Neuronal stem cell (in vitro differentiated cells): ENCODE results near the gene TNS3.

ENCODE experiments used
- DNase-seq: peaks from one replicate; pipeline ENCODE4 v3.0.0-alpha.2; 2013; ENCODE audit warnings: low spot score
- H2AFZ ChIP-seq: one replicate; pipeline ENCODE4 v1.6.1; 2013; ENCODE audit warnings: mild to moderate bottlenecking, low read length, inconsistent platforms
- H2AK5ac ChIP-seq: 2 replicates; pipeline ENCODE4 v1.6.1; 2013; ENCODE audit warnings: low read depth, mild to moderate bottlenecking, inconsistent platforms, low read length, moderate library complexity, mixed read lengths
- H2BK120ac ChIP-seq: 2 replicates; pipeline ENCODE4 v1.6.1; 2013; ENCODE audit warnings: low read depth, mild to moderate bottlenecking, inconsistent platforms, low read length, moderate library complexity, mixed read lengths
- H2BK12ac ChIP-seq: one replicate; pipeline ENCODE4 v1.6.1; 2013; ENCODE audit warnings: low read length, inconsistent platforms
- H2BK15ac ChIP-seq: 2 replicates; pipeline ENCODE4 v1.6.1; 2013; ENCODE audit warnings: mild to moderate bottlenecking, low read length, inconsistent platforms, mixed read lengths
- H2BK5ac ChIP-seq: one replicate; pipeline ENCODE4 v1.6.1; 2013; ENCODE audit warnings: inconsistent platforms, mild to moderate bottlenecking, low read length, moderate library complexity
- H3K14ac ChIP-seq: one replicate; pipeline ENCODE4 v1.6.1; 2013; ENCODE audit warnings: low read length, inconsistent platforms
- H3K18ac ChIP-seq: 2 replicates; pipeline ENCODE4 v1.6.1; 2013; ENCODE audit warnings: low read length, inconsistent platforms
- H3K23ac ChIP-seq: 2 replicates; pipeline ENCODE4 v1.6.1; 2013; ENCODE audit warnings: low read depth, mild to moderate bottlenecking, mixed read lengths, low read length, inconsistent platforms; ENCODE audit not compliant: poor library complexity
- H3K27ac ChIP-seq: replicated peaks from 3 replicates; pipeline ENCODE4 v1.5.1; 2013; ENCODE audit warnings: low read length, inconsistent platforms
- H3K27me3 ChIP-seq, 3 experiments: 2 replicates each; pipeline ENCODE4 v1.6.1; 2013; ENCODE audit warnings: low read length in 3 of 3, mild to moderate bottlenecking in 2 of 3, inconsistent platforms in 1 of 3, low read depth in 1 of 3, mixed read lengths in 1 of 3, moderate library complexity in 1 of 3; ENCODE audit not compliant: control insufficient read depth in 3 of 3, insufficient read depth in 3 of 3
- H3K36me3 ChIP-seq, 2 donors: replicated peaks in 1 of 2; 2 replicates each; pipeline ENCODE4 v1.6.1; 2013; ENCODE audit warnings: low read length in 2 of 2; ENCODE audit not compliant: control insufficient read depth in 2 of 2, insufficient read depth in 2 of 2
- H3K4ac ChIP-seq: 2 replicates; pipeline ENCODE4 v1.6.1; 2013; ENCODE audit warnings: inconsistent platforms, mild to moderate bottlenecking, low read length, moderate library complexity
- H3K4me1 ChIP-seq, 2 donors: 1 replicate in 1 of 2; 2 replicates in 1 of 2; pipeline ENCODE4 v1.6.1; 2013; ENCODE audit warnings: low read length in 2 of 2, low read depth in 1 of 2; ENCODE audit not compliant: control insufficient read depth in 2 of 2, insufficient read depth in 1 of 2
- H3K4me2 ChIP-seq: one replicate; pipeline ENCODE4 v1.6.1; 2013; ENCODE audit warnings: mild to moderate bottlenecking, low read length, inconsistent platforms; ENCODE audit not compliant: insufficient read depth, poor library complexity, severe bottlenecking
- H3K4me3 ChIP-seq, 2 donors: 2 replicates each; pipeline ENCODE4 v1.5.1; 2013; ENCODE audit warnings: low read length in 2 of 2, mild to moderate bottlenecking in 2 of 2, inconsistent platforms in 1 of 2, moderate library complexity in 1 of 2
- H3K79me1 ChIP-seq: one replicate; pipeline ENCODE4 v1.6.1; 2013; ENCODE audit warnings: low read depth, mild to moderate bottlenecking, inconsistent platforms, low read length, moderate library complexity
- H3K9ac ChIP-seq: one replicate; pipeline ENCODE4 v1.6.1; 2013; ENCODE audit warnings: mild to moderate bottlenecking, low read depth, low read length, inconsistent platforms; ENCODE audit not compliant: poor library complexity
- H3K9me3 ChIP-seq, 2 donors: replicated peaks in 1 of 2; 2 replicates each; pipeline versions ENCODE3 to v1.6.1; 2013; ENCODE audit warnings: low read length in 2 of 2, mild to moderate bottlenecking in 2 of 2, inconsistent platforms in 1 of 2, low read depth in 1 of 2, mixed read lengths in 1 of 2, moderate library complexity in 1 of 2; ENCODE audit not compliant: control insufficient read depth in 2 of 2, insufficient read depth in 1 of 2
- H4K8ac ChIP-seq: one replicate; pipeline ENCODE4 v1.6.1; 2013; ENCODE audit warnings: low read depth, mild to moderate bottlenecking, inconsistent platforms, low read length, moderate library complexity
- H4K91ac ChIP-seq: one replicate; pipeline ENCODE4 v1.6.1; 2013; ENCODE audit warnings: low read length, low read depth, mild to moderate bottlenecking, inconsistent platforms; ENCODE audit not compliant: poor library complexity
- WGBS, 2 donors: extraction: QIAGEN DNeasy Blood & Tissue Kit; methylation state at CpG; one replicate each; pipeline ENCODE4 v1.1.7; 2013; ENCODE audit warnings: missing lambda C conversion rate in 2 of 2, mixed read lengths in 1 of 2; ENCODE audit not compliant: insufficient read length in 2 of 2, insufficient replicate concordance in 1 of 2; ENCODE audit errors: extremely low coverage in 2 of 2; 5-methylcytosine and 5-hydroxymethylcytosine counted together

The TNS3 gene

DNA sequence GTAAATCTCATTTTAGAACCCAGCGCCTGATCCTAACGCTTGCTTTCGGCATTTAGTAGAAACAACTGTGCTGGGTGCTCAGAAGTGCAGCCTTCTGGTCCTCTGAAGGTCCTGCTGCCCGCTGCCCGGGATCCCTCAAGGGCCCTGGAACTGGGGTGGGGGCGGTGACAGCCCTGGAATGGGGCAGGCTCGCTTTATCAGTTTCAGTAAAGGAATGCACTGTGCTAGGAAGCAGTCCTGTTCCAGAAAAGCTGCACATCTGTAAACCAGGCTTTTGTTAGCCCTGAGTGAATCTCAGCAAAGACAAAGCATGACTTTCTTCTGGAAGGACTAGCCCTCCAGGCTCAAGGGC is 254.6 kb downstream of the TNS3 start:
- H3K4me3 ChIP-seq: peak overlapping the region in 1 of 2 donors; percentile 63
- H3K79me1 ChIP-seq: peaks cover 4% of the 10 kb centered on the region
- peak overlapping the region; percentile 88 for H2AFZ ChIP-seq
- DNase-seq: no peak
- peak overlapping the region; percentile 96 for H3K27ac ChIP-seq
- no peak overlapping the region for H4K91ac ChIP-seq
- H2BK12ac ChIP-seq: no peak overlapping the region
- H2BK5ac ChIP-seq: no peak overlapping the region
- H3K4ac ChIP-seq: no peak overlapping the region
- H3K4me1 ChIP-seq: peaks cover 29 to 33% of the 10 kb centered on the region in 2 donors
- no peak overlapping the region for H3K9ac ChIP-seq
- no peak overlapping the region for H2BK15ac ChIP-seq
- peak overlapping the region; percentile 26 for H3K4me2 ChIP-seq
- no peak overlapping the region for H3K18ac ChIP-seq
- no peaks in the 10 kb centered on the region for H3K27me3 ChIP-seq
- H3K14ac ChIP-seq: no peak overlapping the region
- H3K9me3 ChIP-seq: peaks cover 0 to 2% of the 10 kb centered on the region in 2 donors
- no peak overlapping the region for H3K23ac ChIP-seq
- H4K8ac ChIP-seq: no peak overlapping the region
- H3K36me3 ChIP-seq: peaks cover 2 to 5% of the 10 kb centered on the region in 2 donors
- no peak overlapping the region for H2AK5ac ChIP-seq
- H2BK120ac ChIP-seq: no peak overlapping the region
- no CpG with 5 or more reads among the region's 7 CpGs for WGBS, 2 donors

DNA sequence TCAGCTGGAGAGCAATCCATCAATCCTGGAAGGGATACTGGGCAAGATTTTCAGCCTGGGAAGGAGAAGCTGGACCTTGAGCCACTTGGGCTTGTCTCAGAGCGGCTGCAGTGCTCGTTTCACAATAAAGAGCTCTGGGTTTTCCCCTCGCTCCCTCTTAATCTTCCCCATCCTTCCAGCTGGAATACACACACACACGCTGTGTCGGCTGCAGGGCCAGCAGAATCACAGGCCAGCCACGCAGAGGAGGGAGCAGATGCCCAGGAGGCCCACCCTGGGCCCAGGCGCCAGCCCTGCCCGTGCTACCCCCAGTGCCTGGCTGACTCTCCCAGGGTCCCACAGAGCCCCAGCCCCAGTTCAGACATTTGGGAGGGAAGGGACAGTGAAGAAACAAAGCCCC is 255.1 kb downstream of the TNS3 start:
- Histone ChIP-seq H3K18ac (peak overlapping the region; percentile 91), H2BK15ac (no peak overlapping the region), H2AK5ac (no peak overlapping the region), H3K4me3 (peak overlapping the region in 1 of 2 donors; percentile 63), H4K8ac (no peak overlapping the region), H2AFZ (peak overlapping the region; percentile 88), H3K79me1 (peaks cover 4% of the 10 kb centered on the region), H3K23ac (no peak overlapping the region), H4K91ac (peak overlapping the region; percentile 24), H3K14ac (no peak overlapping the region), H3K4me2 (peak overlapping the region; percentile 26), H2BK120ac (no peak overlapping the region), H3K27me3 (no peaks in the 10 kb centered on the region), H3K9ac (no peak overlapping the region), H3K9me3 (peaks cover 0 to 2% of the 10 kb centered on the region in 2 donors), H3K4ac (no peak overlapping the region), H3K36me3 (peaks cover 2 to 5% of the 10 kb centered on the region in 2 donors), H3K27ac (peak overlapping the region; percentile 96), H3K4me1 (peaks cover 26 to 28% of the 10 kb centered on the region in 2 donors), H2BK5ac (no peak overlapping the region), H2BK12ac (no peak overlapping the region)
- no peak for DNase-seq
- no CpG with 5 or more reads among the region's 8 CpGs for WGBS, 2 donors

DNA sequence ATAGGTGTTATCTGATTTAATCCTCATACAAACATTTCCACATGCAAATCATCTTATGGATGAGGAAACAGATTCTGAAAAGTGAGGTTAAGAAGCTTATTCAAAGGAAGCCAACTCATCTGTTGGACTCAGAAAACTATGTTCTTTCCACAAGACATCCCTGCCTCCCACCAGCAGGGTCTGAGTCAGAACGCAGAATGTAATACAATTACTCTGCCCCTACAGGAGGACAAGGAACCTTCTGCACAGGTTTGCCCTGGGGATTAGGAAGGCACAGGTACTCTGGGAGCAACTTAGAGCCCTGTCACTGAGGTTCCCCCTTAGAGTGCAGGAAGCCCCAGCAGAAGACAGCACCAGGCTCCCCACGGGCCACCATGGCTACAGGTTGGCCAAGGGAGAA is 255.7 kb downstream of the TNS3 start:
- peaks cover 24 to 26% of the 10 kb centered on the region in 2 donors for H3K4me1 ChIP-seq
- peaks cover 0 to 2% of the 10 kb centered on the region in 2 donors for H3K9me3 ChIP-seq
- no CpG with 5 or more reads among the region's 2 CpGs for WGBS, 2 donors
- H2AFZ ChIP-seq: no peak overlapping the region
- no peak overlapping the region for H2BK15ac ChIP-seq
- H2BK12ac ChIP-seq: no peak overlapping the region
- H3K4me2 ChIP-seq: no peak overlapping the region
- no peak overlapping the region for H3K9ac ChIP-seq
- no peak overlapping the region for H3K4me3 ChIP-seq
- no peak overlapping the region for H3K4ac ChIP-seq
- no peak overlapping the region for H3K14ac ChIP-seq
- H3K18ac ChIP-seq: peak overlapping the region; percentile 74
- no peak overlapping the region for H3K23ac ChIP-seq
- H2BK120ac ChIP-seq: no peak overlapping the region
- no peak overlapping the region for H4K8ac ChIP-seq
- peaks cover 2 to 5% of the 10 kb centered on the region in 2 donors for H3K36me3 ChIP-seq
- H3K27ac ChIP-seq: no peak overlapping the region
- DNase-seq: no peak
- no peaks in the 10 kb centered on the region for H3K27me3 ChIP-seq
- H4K91ac ChIP-seq: no peak overlapping the region
- no peak overlapping the region for H2AK5ac ChIP-seq
- peaks cover 2% of the 10 kb centered on the region for H3K79me1 ChIP-seq
- H2BK5ac ChIP-seq: no peak overlapping the region

DNA sequence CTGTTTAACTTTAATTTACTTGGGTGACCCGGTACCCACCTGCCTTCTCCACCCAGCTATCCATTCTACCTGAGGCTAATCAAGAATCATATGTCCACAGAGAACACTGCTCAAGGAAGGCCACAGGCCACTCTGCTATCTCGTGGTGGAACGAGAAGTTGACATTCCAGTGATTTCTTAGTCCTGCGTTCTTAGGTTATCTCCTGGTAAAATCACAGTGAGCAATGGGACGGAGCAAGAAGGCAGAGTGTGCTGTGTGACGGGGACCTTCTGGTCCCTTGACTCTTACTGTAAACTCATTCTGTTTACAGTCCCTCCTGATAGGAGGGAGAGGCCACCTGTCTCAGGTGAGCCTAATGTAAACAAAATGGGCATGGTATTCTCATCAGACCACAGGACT is 256.6 kb downstream of the TNS3 start:
- Histone ChIP-seq H2BK12ac (no peak overlapping the region), H3K14ac (no peak overlapping the region), H4K91ac (no peak overlapping the region), H3K27me3 (no peaks in the 10 kb centered on the region), H3K18ac (no peak overlapping the region), H3K23ac (no peak overlapping the region), H3K4me3 (no peak overlapping the region), H3K27ac (no peak overlapping the region), H2BK120ac (no peak overlapping the region), H2AK5ac (no peak overlapping the region), H3K79me1 (peaks cover 2% of the 10 kb centered on the region), H2AFZ (no peak overlapping the region), H2BK5ac (no peak overlapping the region), H3K4me2 (no peak overlapping the region), H3K36me3 (peaks cover 0 to 5% of the 10 kb centered on the region in 2 donors), H4K8ac (no peak overlapping the region), H3K4me1 (peaks cover 24 to 26% of the 10 kb centered on the region in 2 donors), H3K9me3 (peaks cover 0 to 2% of the 10 kb centered on the region in 2 donors), H3K9ac (no peak overlapping the region), H3K4ac (no peak overlapping the region), H2BK15ac (no peak overlapping the region)
- no peak for DNase-seq
- WGBS, 2 donors: no CpG with 5 or more reads among the region's 6 CpGs
